HepG2 (cell line): ENCODE results near the gene NCOA5. TPM values are rescaled to one million over a fixed set of nuclear protein-coding genes. Genes with fewer than 3 reads are reported as not detected.

Source experiments
- CCDC6 ChIP-seq: sonication (generic); formaldehyde crosslinking; IDR thresholded peaks from 2 replicates; pipeline ENCODE4 v1.8.1; 2022; ENCODE audit warnings: mild to moderate bottlenecking, missing genetic modification reagents, moderate library complexity
- DNMT3B ChIP-seq: conservative IDR thresholded peaks from 2 replicates; pipeline ENCODE4 v1.6.1; 2016; ENCODE audit warnings: missing biosample characterization, control low read depth
- FUBP1 ChIP-seq: sonication (generic); formaldehyde crosslinking; IDR thresholded peaks from 2 replicates; pipeline ENCODE4 v1.5.1; 2020; ENCODE audit warnings: missing genetic modification reagents, mild to moderate bottlenecking, borderline replicate concordance
- JUNB ChIP-seq: sonication (generic); formaldehyde crosslinking; IDR thresholded peaks from 2 replicates; pipeline ENCODE4 v1.8.0; 2022; ENCODE audit warnings: missing genetic modification reagents, mild to moderate bottlenecking, borderline replicate concordance
- MAZ ChIP-seq, 2 experiments: sonication (generic) in 1 of 2; formaldehyde crosslinking in 1 of 2; IDR thresholded peaks; 2 replicates each; pipeline versions ENCODE4 v1.5.0 to v1.6.1; 2012 to 2020; ENCODE audit warnings: low read depth in 2 of 2, mild to moderate bottlenecking in 2 of 2, borderline replicate concordance in 1 of 2, improper control_type of control experiment in 1 of 2, low read length in 1 of 2, missing genetic modification reagents in 1 of 2, moderate library complexity in 1 of 2
- NCOR1 ChIP-seq: fragments of 200-600 bp; sonication (generic); IDR thresholded peaks from 2 replicates; pipeline ENCODE4 v1.7.0; 2017; ENCODE audit warnings: antibody characterized with exemption, low read length, borderline replicate concordance
- PATZ1 ChIP-seq: sonication (generic); formaldehyde crosslinking; IDR thresholded peaks from 2 replicates; pipeline ENCODE4 v1.4.0; 2020; ENCODE audit warnings: missing genetic modification reagents
- PLRG1 ChIP-seq: fragments of 450-650 bp; conservative IDR thresholded peaks from 2 replicates; pipeline ENCODE4 v1.6.1; 2016
- RCOR2 ChIP-seq: IDR thresholded peaks from 2 replicates; pipeline ENCODE4 v1.6.1; 2016; ENCODE audit warnings: missing biosample characterization, missing genetic modification reagents
- SMARCE1 ChIP-seq: fragments of 450-650 bp; IDR thresholded peaks from 2 replicates; pipeline ENCODE4 v1.6.1; 2017; ENCODE audit warnings: borderline replicate concordance
- SNRNP70 ChIP-seq: fragments of 200-400 bp; formaldehyde crosslinking; IDR thresholded peaks from 2 replicates; pipeline ENCODE4 v1.6.1; 2017; ENCODE audit warnings: mild to moderate bottlenecking, low read depth, low read length, moderate library complexity
- SRSF1 ChIP-seq: fragments of 200-400 bp; formaldehyde crosslinking; optimal IDR thresholded peaks from 2 replicates; pipeline ENCODE3; 2017; ENCODE audit warnings: mild to moderate bottlenecking, low read depth, low read length, moderate library complexity
- STAG1 ChIP-seq: sonication (generic); formaldehyde crosslinking; IDR thresholded peaks from 2 replicates; pipeline ENCODE4 v1.4.0; 2020; ENCODE audit warnings: missing genetic modification reagents
- ZBTB21 ChIP-seq: sonication (generic); formaldehyde crosslinking; IDR thresholded peaks from 2 replicates; pipeline ENCODE4 v1.4.0; 2020; ENCODE audit warnings: missing genetic modification reagents
- ZBTB43 ChIP-seq: sonication (generic); formaldehyde crosslinking; conservative IDR thresholded peaks from 2 replicates; pipeline ENCODE4 v1.4.0; 2020; ENCODE audit warnings: missing genetic modification reagents
- ZNF616 ChIP-seq: sonication (generic); formaldehyde crosslinking; IDR thresholded peaks from 2 replicates; pipeline ENCODE4 v1.5.0; 2020; ENCODE audit warnings: low read depth, mild to moderate bottlenecking, missing genetic modification reagents
- ZNF784 ChIP-seq: sonication (generic); formaldehyde crosslinking; IDR thresholded peaks from 2 replicates; pipeline ENCODE4 v1.5.1; 2020; ENCODE audit warnings: missing genetic modification reagents, mild to moderate bottlenecking, borderline replicate concordance
- polyA plus RNA-seq, 8 experiments: library from polyadenylated mRNA; depleted of rRNA in 3 of 8; stranded (reverse) in 7 of 8; unstranded in 1 of 8; fragments of >200 nt; fragmentation: Illumina TruSeq in 4 of 8; extraction: Trizol in 4 of 8; gene quantifications; 2 replicates each; pipeline versions ENCODE4 v1.2.1 to v1.2.3, GENCODE V29; 2011 to 2016; ENCODE audit warnings: low read depth in 4 of 8, missing spikeins in 1 of 8, mixed read lengths in 1 of 8; ENCODE audit not compliant: insufficient read depth in 1 of 8
- total RNA-seq, 5 experiments: library from RNA; depleted of rRNA; stranded (reverse); fragments of >200 nt; fragmentation: Illumina TruSeq; extraction: Trizol; gene quantifications; 2 replicates each; pipeline ENCODE4 v1.2.3, GENCODE V29; 2016; ENCODE audit warnings: low read depth in 1 of 5

The NCOA5 gene
- total and polyA plus RNA-seq, 2 of the 13 experiments (the other 11 are each of a cell fraction or from before 2014, with no cell fraction given), result 16.5 to 28.4 TPM

- peak; percentile 74 for TF ChIP-seq PATZ1 (CRISPR knock-in tag)
- no peak for TF ChIP-seq DNMT3B
- no peak for TF ChIP-seq ZNF784 (CRISPR knock-in tag)
- no peak for TF ChIP-seq MAZ (IDR thresholded peaks at IDR 0.05; ENCODE audit: borderline replicate concordance, low read depth, low read length)
- no peak for TF ChIP-seq MAZ (CRISPR knock-in tag; IDR thresholded peaks at IDR 0.05; ENCODE audit: low read depth)
- TF ChIP-seq NCOR1, result no peak
- no peak for TF ChIP-seq CCDC6 (CRISPR knock-in tag)
- TF ChIP-seq FUBP1, result no peak
- TF ChIP-seq ZBTB43 (CRISPR knock-in tag), result no peak
- no peak for TF ChIP-seq PLRG1
- TF ChIP-seq SRSF1, result no peak
- peak; percentile 75 for TF ChIP-seq STAG1 (CRISPR knock-in tag)
- no peak for TF ChIP-seq ZBTB21 (CRISPR knock-in tag)
- TF ChIP-seq SNRNP70, result no peak
- TF ChIP-seq ZNF616, result no peak
- TF ChIP-seq SMARCE1, result no peak
- no peak for TF ChIP-seq RCOR2 (CRISPR knock-in tag)
- no peak for TF ChIP-seq JUNB
Measured at GRCh38 chr20:46128310-46129151, 38.8 kb upstream of the NCOA5 start (continued).
